Measurements from ENCODE around the gene TUBAL3.

- TF ChIP-seq, protein P1, sequence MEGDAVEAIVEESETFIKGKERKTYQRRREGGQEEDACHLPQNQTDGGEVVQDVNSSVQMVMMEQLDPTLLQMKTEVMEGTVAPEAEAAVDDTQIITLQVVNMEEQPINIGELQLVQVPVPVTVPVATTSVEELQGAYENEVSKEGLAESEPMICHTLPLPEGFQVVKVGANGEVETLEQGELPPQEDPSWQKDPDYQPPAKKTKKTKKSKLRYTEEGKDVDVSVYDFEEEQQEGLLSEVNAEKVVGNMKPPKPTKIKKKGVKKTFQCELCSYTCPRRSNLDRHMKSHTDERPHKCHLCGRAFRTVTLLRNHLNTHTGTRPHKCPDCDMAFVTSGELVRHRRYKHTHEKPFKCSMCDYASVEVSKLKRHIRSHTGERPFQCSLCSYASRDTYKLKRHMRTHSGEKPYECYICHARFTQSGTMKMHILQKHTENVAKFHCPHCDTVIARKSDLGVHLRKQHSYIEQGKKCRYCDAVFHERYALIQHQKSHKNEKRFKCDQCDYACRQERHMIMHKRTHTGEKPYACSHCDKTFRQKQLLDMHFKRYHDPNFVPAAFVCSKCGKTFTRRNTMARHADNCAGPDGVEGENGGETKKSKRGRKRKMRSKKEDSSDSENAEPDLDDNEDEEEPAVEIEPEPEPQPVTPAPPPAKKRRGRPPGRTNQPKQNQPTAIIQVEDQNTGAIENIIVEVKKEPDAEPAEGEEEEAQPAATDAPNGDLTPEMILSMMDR (IDR thresholded peaks at IDR 0.05), result no peak
- TF ChIP-seq EP300 (IDR thresholded peaks at IDR 0.05), result no peak
- peak; percentile 86 for TF ChIP-seq POLR2A (IDR thresholded peaks at IDR 0.05)
These were observed 41.8 kb upstream of the TUBAL3 start for GRCh38 chr10:5446390-5446926.

Data from ovary (tissue), 3 donors.